ENCODE data around the gene AP1S1. TPM values are rescaled to one million over a fixed set of nuclear protein-coding genes. Genes with fewer than 3 reads are reported as not detected.

AP1S1 gene
- polyA plus RNA-seq, 1 donor (not counting 4 experiments of a cell fraction or from before 2014, with no cell fraction given), result 279 TPM

- H2AFZ ChIP-seq (ENCODE audit: control insufficient read depth, low read length), result no peak overlapping the region
- no peak overlapping the region for H3K9ac ChIP-seq (ENCODE audit: control insufficient read depth, extremely low read depth, insufficient read depth, low read length)
- no peaks in the 10 kb centered on the region for H3K79me2 ChIP-seq (ENCODE audit: control insufficient read depth, insufficient read depth, low read length)
- H3K36me3 ChIP-seq (ENCODE audit: control insufficient read depth in 2 of 2, extremely low read depth in 1 of 2, insufficient read depth in 2 of 2, low read length in 2 of 2), result peaks cover 7 to 21% of the 10 kb centered on the region in 2 experiments
- FAIRE-seq, result no peak
- no peak overlapping the region for H3K4me3 ChIP-seq (ENCODE audit: control insufficient read depth in 2 of 3, extremely low read depth in 1 of 3, insufficient read depth in 2 of 3, low read depth in 1 of 3, low read length in 3 of 3)
- no peaks in the 10 kb centered on the region for H3K9me1 ChIP-seq (ENCODE audit: control insufficient read depth, extremely low read depth, insufficient read depth, low read length)
- H3K27me3 ChIP-seq (ENCODE audit: control insufficient read depth, extremely low read depth, insufficient read depth, low read length), result peaks cover 24% of the 10 kb centered on the region
- H4K20me1 ChIP-seq (ENCODE audit: control insufficient read depth, extremely low read depth, insufficient read depth, low read length), result no peaks in the 10 kb centered on the region
- no peak overlapping the region for H3K4me2 ChIP-seq (ENCODE audit: control insufficient read depth, extremely low read depth, insufficient read depth, low read depth, low read length)
- dilution Hi-C loops (cut with MboI; ENCODE audit: extremely low pct_ligation_motif_present, low sequenced_read_pairs), result no loop called here
- H3K9me3 ChIP-seq (ENCODE audit: control insufficient read depth, low read depth, low read length), result no peaks in the 10 kb centered on the region
- no peak for TF ChIP-seq EZH2 (IDR thresholded peaks at IDR 0.05; ENCODE audit: low read length)
- TF ChIP-seq CTCF (optimal IDR thresholded peaks at IDR 0.05 in 1 of 3, IDR thresholded peaks at IDR 0.05 in 1 of 3, conservative IDR thresholded peaks at IDR 0.05 in 1 of 3; ENCODE audit: extremely low read depth in 1 of 3, insufficient read depth in 2 of 3, low read length in 3 of 3), result no peak
- no peak overlapping the region for H3K27ac ChIP-seq (ENCODE audit: control insufficient read depth, insufficient read depth, low read length)
- H3K4me1 ChIP-seq (ENCODE audit: control insufficient read depth, extremely low read depth, insufficient read depth, low read length), result no peaks in the 10 kb centered on the region
- no peak for DNase-seq (ENCODE audit: low read depth, low spot score)
Measured at GRCh38 chr7:101205901-101206664, 51.8 kb downstream of the AP1S1 start.

- DNase-seq (ENCODE audit: low read depth, low spot score) (no peak), FAIRE-seq (no peak)
- no peaks in the 10 kb centered on the region for H4K20me1 ChIP-seq (ENCODE audit: control insufficient read depth, extremely low read depth, insufficient read depth, low read length)
- dilution Hi-C loops (cut with MboI; ENCODE audit: extremely low pct_ligation_motif_present, low sequenced_read_pairs), result no loop called here
- no peaks in the 10 kb centered on the region for H3K9me1 ChIP-seq (ENCODE audit: control insufficient read depth, extremely low read depth, insufficient read depth, low read length)
- no peak overlapping the region for H3K4me2 ChIP-seq (ENCODE audit: control insufficient read depth, extremely low read depth, insufficient read depth, low read depth, low read length)
- no peaks in the 10 kb centered on the region for H3K9me3 ChIP-seq (ENCODE audit: control insufficient read depth, low read depth, low read length)
- H3K27ac ChIP-seq (ENCODE audit: control insufficient read depth, insufficient read depth, low read length), result no peak overlapping the region
- no peak overlapping the region for H2AFZ ChIP-seq (ENCODE audit: control insufficient read depth, low read length)
- peaks cover 19% of the 10 kb centered on the region for H3K27me3 ChIP-seq (ENCODE audit: control insufficient read depth, extremely low read depth, insufficient read depth, low read length)
- no peak overlapping the region for H3K9ac ChIP-seq (ENCODE audit: control insufficient read depth, extremely low read depth, insufficient read depth, low read length)
- H3K36me3 ChIP-seq (ENCODE audit: control insufficient read depth in 2 of 2, extremely low read depth in 1 of 2, insufficient read depth in 2 of 2, low read length in 2 of 2), result peaks cover 7 to 22% of the 10 kb centered on the region in 2 experiments
- no peaks in the 10 kb centered on the region for H3K79me2 ChIP-seq (ENCODE audit: control insufficient read depth, insufficient read depth, low read length)
- H3K4me1 ChIP-seq (ENCODE audit: control insufficient read depth, extremely low read depth, insufficient read depth, low read length), result no peaks in the 10 kb centered on the region
- H3K4me3 ChIP-seq (ENCODE audit: control insufficient read depth in 2 of 3, extremely low read depth in 1 of 3, insufficient read depth in 2 of 3, low read depth in 1 of 3, low read length in 3 of 3), result no peak overlapping the region
- TF ChIP-seq EZH2 (IDR thresholded peaks at IDR 0.05; ENCODE audit: low read length) (no peak), CTCF (optimal IDR thresholded peaks at IDR 0.05 in 1 of 3, IDR thresholded peaks at IDR 0.05 in 1 of 3, conservative IDR thresholded peaks at IDR 0.05 in 1 of 3; ENCODE audit: extremely low read depth in 1 of 3, insufficient read depth in 2 of 3, low read length in 3 of 3) (no peak)
Measured at GRCh38 chr7:101206665-101207042, 52.4 kb downstream of the AP1S1 start.

Data from keratinocyte (primary cell).